K562 (cell line): ENCODE measurements around the gene ACBD6. TPM values are rescaled to one million over a fixed set of nuclear protein-coding genes. Genes with fewer than 3 reads are reported as not detected.

Source experiments
- ATAC-seq: fragments of 200-7000 bp; cut with Tn5 transposase; 3 replicates; pipeline ENCODE4 v1.9.1; 2020; ENCODE audit warnings: moderate library complexity
- BruUV-seq: library from RNA; stranded (reverse); fragments of 400-500 nt; replicated peaks from 2 replicates; lab custom pipeline; 2021; lab: Mats Ljungman, UMichigan
- CTCF ChIA-PET: fragments of 300-600 bp; formaldehyde crosslinking; extraction: SDS; loops from one replicate; lab custom pipeline; 2021; ENCODE audit warnings: low intra/inter-chr PET ratio; lab: Yijun Ruan, JAX
- POLR2A ChIA-PET: fragments of 300-600, 350-650 bp; sonication (Branson Sonifier 250); formaldehyde crosslinking; extraction: SDS; loops from one replicate; lab custom pipeline; 2021; ENCODE audit warnings: antibody characterized with exemption, inconsistent platforms; lab: Yijun Ruan, JAX
- DNase-seq, 4 experiments: peaks; one replicate each; pipeline versions ENCODE4 v3.0.0 to v3.0.0-alpha.2; 2011 to 2018; ENCODE audit warnings: low spot score in 3 of 4, mixed read lengths in 3 of 4; ENCODE audit errors: extremely low read depth in 1 of 4
- FAIRE-seq: peaks from 2 replicates; lab custom pipeline; 2011; peaks lifted over from hg19 to GRCh38; lab: Jason Lieb, UNC
- H2AFZ ChIP-seq: 2 replicates; pipeline ENCODE4 v1.6.0; 2011; ENCODE audit warnings: low read depth, low read length, control low read depth, inconsistent platforms
- H3K27ac ChIP-seq: fragments of 200-600 bp; 3 replicates; pipeline ENCODE4 v1.8.0; 2011; ENCODE audit warnings: low read depth, mild to moderate bottlenecking, control low read depth, inconsistent platforms, low read length, moderate library complexity, mixed read lengths; ENCODE audit errors: extremely low read depth
- H3K27me3 ChIP-seq, 2 experiments: fragments of 300-600 bp in 1 of 2; 2 replicates in 1 of 2; 3 replicates in 1 of 2; pipeline versions ENCODE4 v1.6.0 to v1.8.0; 2011; ENCODE audit warnings: inconsistent platforms in 2 of 2, low read length in 2 of 2, mild to moderate bottlenecking in 1 of 2, mixed read lengths in 1 of 2, moderate library complexity in 1 of 2; ENCODE audit not compliant: control insufficient read depth in 2 of 2, insufficient read depth in 2 of 2
- H3K36me3 ChIP-seq: fragments of 300-600 bp; 3 replicates; pipeline ENCODE4 v1.8.0; 2011; ENCODE audit warnings: mild to moderate bottlenecking, low read length, inconsistent platforms; ENCODE audit not compliant: control insufficient read depth, insufficient read depth
- H3K4me1 ChIP-seq, 2 experiments: fragments of 200-600 bp in 1 of 2; replicated peaks in 1 of 2; 2 replicates in 1 of 2; 3 replicates in 1 of 2; pipeline versions ENCODE4 v1.5.1 to v1.8.0; 2011; ENCODE audit warnings: inconsistent platforms in 2 of 2, low read length in 2 of 2, mild to moderate bottlenecking in 1 of 2, mixed read lengths in 1 of 2, moderate library complexity in 1 of 2; ENCODE audit not compliant: control insufficient read depth in 2 of 2, insufficient read depth in 2 of 2
- H3K4me2 ChIP-seq: 2 replicates; pipeline ENCODE4 v1.6.1; 2011; ENCODE audit warnings: low read length, control low read depth, inconsistent platforms, mixed read lengths; ENCODE audit not compliant: insufficient read depth
- H3K4me3 ChIP-seq: fragments of 200-600 bp; sonication (generic), shearing (Covaris generic); 2 replicates; pipeline ENCODE4 v1.5.1; 2016; ENCODE audit warnings: control low read depth, inconsistent platforms
- H3K79me2 ChIP-seq: fragments of 200-600 bp; 3 replicates; pipeline ENCODE4 v1.8.0; 2011; ENCODE audit warnings: low read length, inconsistent platforms; ENCODE audit not compliant: control insufficient read depth, insufficient read depth
- H3K9ac ChIP-seq, 2 experiments: 2 replicates each; pipeline versions ENCODE4 v1.6.0 to v1.6.1; 2011; ENCODE audit warnings: low read depth in 2 of 2, low read length in 2 of 2, control low read depth in 1 of 2, inconsistent platforms in 1 of 2, mild to moderate bottlenecking in 1 of 2, mixed read lengths in 1 of 2; ENCODE audit not compliant: insufficient read depth in 1 of 2
- H3K9me1 ChIP-seq: one replicate; pipeline ENCODE4 v1.6.0; 2011; ENCODE audit warnings: inconsistent platforms, mild to moderate bottlenecking, low read length, moderate library complexity; ENCODE audit not compliant: control insufficient read depth, insufficient read depth
- H3K9me3 ChIP-seq: replicated peaks from 2 replicates; pipeline ENCODE4 v1.5.1; 2011; ENCODE audit warnings: low read depth, low read length, inconsistent platforms; ENCODE audit not compliant: control insufficient read depth, insufficient read depth
- H4K20me1 ChIP-seq: replicated peaks from 2 replicates; pipeline ENCODE4 v1.6.1; 2011; ENCODE audit warnings: low read length, inconsistent platforms, mixed read lengths; ENCODE audit not compliant: control insufficient read depth, insufficient read depth
- BDP1 ChIP-seq: IDR thresholded peaks from 3 replicates; pipeline ENCODE4 v1.6.1; 2011; ENCODE audit not compliant: insufficient read length, insufficient read depth
- KLF10 ChIP-seq: fragments of 250-450 bp; sonication (Bioruptor Pico); IDR thresholded peaks from 2 replicates; pipeline ENCODE4 v1.6.1; 2021; ENCODE audit warnings: matching md5 sums
- MED1 ChIP-seq: sonication (generic); formaldehyde crosslinking; IDR thresholded peaks from 2 replicates; pipeline ENCODE4 v1.8.1; 2023; ENCODE audit warnings: missing genetic modification reagents, borderline replicate concordance
- SAFB ChIP-seq: fragments of 200-400 bp; formaldehyde crosslinking; IDR thresholded peaks from 2 replicates; pipeline ENCODE4 v1.6.1; 2017; ENCODE audit warnings: low read depth, low read length, borderline replicate concordance
- SIRT6 ChIP-seq: IDR thresholded peaks from one replicate; pipeline ENCODE4 v1.6.1; 2012; ENCODE audit warnings: low read depth, mild to moderate bottlenecking, control low read depth, inconsistent platforms, low read length, moderate library complexity
- SLC30A9 ChIP-seq: fragments of 250-450 bp; sonication (Bioruptor Pico); IDR thresholded peaks from 2 replicates; pipeline ENCODE4 v1.8.0; 2022; ENCODE audit warnings: mild to moderate bottlenecking, moderate library complexity
- SMAD1 ChIP-seq: fragments of 150-350 bp; IDR thresholded peaks from 2 replicates; pipeline ENCODE4 v1.6.1; 2014; ENCODE audit warnings: low read length, low read depth; ENCODE audit not compliant: partially characterized antibody
- TEAD2 ChIP-seq: fragments of 450-650 bp; IDR thresholded peaks from 2 replicates; pipeline ENCODE4 v1.6.1; 2016; ENCODE audit warnings: missing genetic modification characterization, control low read depth, missing compliant biosample characterization
- WGBS: fragments of 100-300 bp; shearing (Covaris generic); methylation state at CpG from one replicate; pipeline ENCODE4 v1.1.6; 2016; ENCODE audit warnings: low coverage, mixed read lengths; ENCODE audit not compliant: insufficient coverage; ENCODE audit errors: missing lambda C conversion rate; 5-methylcytosine and 5-hydroxymethylcytosine counted together
- in situ Hi-C: fragments of 300-500 bp; cut with MboI; formaldehyde crosslinking; loops from 4 replicates; pipeline ENCODE4 v1.15.0; 2018; ENCODE audit warnings: inconsistent platforms, mixed read lengths
- intact Hi-C: fragments of 100-400 bp; cut with micrococcal nuclease; formaldehyde crosslinking; loops from 2 replicates; pipeline ENCODE4 v1.14.2; 2022
- polyA plus RNA-seq, 8 experiments: library from polyadenylated mRNA; depleted of rRNA in 4 of 8; stranded (reverse) in 5 of 8; unstranded in 3 of 8; fragments of >200 nt; fragmentation: Nextera tagmentation in 2 of 8; fragmentation: Illumina TruSeq in 1 of 8; extraction: Ambion mirVana in 2 of 8; extraction: Trizol in 1 of 8; gene quantifications; 2 replicates each; pipeline versions ENCODE4 v1.2.1 to v1.2.3, GENCODE V29; 2011 to 2014; ENCODE audit warnings: inconsistent platforms in 1 of 8, missing spikeins in 1 of 8
- total RNA-seq, 7 experiments: library from RNA; depleted of rRNA in 6 of 7; stranded (reverse); fragments of >200 nt in 6 of 7; fragmentation: Illumina TruSeq in 2 of 7; extraction: Trizol in 2 of 7; gene quantifications; 2 replicates each; pipeline versions ENCODE4 v1.2.1 to v1.2.3, GENCODE V29; 2011 to 2021; ENCODE audit warnings: low replicate concordance in 1 of 7
- TF ChIP-seq, protein P1 (sequence below): fragments of 450-650 bp; IDR thresholded peaks from 2 replicates; pipeline ENCODE4 v1.6.1; 2018; ENCODE audit warnings: mild to moderate bottlenecking, low read depth; ENCODE audit not compliant: partially characterized antibody
- TF ChIP-seq, protein P2 (sequence below): sonication (generic); IDR thresholded peaks from 2 replicates; pipeline ENCODE4 v1.6.1; 2016
- TF ChIP-seq, protein P3 (sequence below): fragments of 250-450 bp; sonication (Bioruptor Pico); IDR thresholded peaks from 2 replicates; pipeline ENCODE4 v1.4.0; 2020

Gene ACBD6
- total and polyA plus RNA-seq, 9 of the 15 experiments (the other 6 are each of a cell fraction or from before 2014, with no cell fraction given): 16.9 to 107 (median 77.7) TPM

DNA sequence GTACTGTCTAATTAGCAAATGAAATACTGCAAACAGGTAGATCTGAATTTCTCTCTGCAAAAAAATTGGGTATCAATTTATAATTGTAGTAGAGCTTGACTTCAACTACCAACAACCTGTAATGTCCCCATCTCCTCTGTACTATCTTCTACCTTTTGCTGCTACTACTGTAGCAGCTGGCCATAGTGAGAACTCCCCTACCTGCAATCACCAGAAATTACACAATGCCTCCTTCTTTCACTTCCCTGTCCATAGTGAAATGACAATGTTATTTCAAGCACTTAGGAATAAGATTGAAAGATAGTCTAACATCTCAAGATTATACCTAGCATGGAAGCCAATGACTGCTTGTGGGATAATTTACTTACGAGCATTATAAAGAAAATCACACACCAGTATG, 100.4 kb downstream of the ACBD6 start:
- no peak for TF ChIP-seq SMAD1
- no peak for TF ChIP-seq SIRT6
- TF ChIP-seq, protein P1, sequence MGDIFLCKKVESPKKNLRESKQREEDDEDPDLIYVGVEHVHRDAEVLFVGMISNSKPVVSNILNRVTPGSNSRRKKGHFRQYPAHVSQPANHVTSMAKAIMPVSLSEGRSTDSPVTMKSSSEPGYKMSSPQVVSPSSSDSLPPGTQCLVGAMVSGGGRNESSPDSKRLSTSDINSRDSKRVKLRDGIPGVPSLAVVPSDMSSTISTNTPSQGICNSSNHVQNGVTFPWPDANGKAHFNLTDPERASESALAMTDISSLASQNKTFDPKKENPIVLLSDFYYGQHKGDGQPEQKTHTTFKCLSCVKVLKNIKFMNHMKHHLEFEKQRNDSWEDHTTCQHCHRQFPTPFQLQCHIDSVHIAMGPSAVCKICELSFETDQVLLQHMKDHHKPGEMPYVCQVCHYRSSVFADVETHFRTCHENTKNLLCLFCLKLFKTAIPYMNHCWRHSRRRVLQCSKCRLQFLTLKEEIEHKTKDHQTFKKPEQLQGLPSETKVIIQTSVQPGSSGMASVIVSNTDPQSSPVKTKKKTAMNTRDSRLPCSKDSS: no peak
- TF ChIP-seq MED1 (CRISPR knock-in tag): no peak
- TF ChIP-seq, protein P2, sequence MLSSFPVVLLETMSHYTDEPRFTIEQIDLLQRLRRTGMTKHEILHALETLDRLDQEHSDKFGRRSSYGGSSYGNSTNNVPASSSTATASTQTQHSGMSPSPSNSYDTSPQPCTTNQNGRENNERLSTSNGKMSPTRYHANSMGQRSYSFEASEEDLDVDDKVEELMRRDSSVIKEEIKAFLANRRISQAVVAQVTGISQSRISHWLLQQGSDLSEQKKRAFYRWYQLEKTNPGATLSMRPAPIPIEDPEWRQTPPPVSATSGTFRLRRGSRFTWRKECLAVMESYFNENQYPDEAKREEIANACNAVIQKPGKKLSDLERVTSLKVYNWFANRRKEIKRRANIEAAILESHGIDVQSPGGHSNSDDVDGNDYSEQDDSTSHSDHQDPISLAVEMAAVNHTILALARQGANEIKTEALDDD: no peak
- no peak for TF ChIP-seq TEAD2 (tag)
- no peak for TF ChIP-seq SLC30A9
- no peak for TF ChIP-seq SAFB
- TF ChIP-seq KLF10 (CRISPR knock-in tag): no peak
- TF ChIP-seq, protein P3, sequence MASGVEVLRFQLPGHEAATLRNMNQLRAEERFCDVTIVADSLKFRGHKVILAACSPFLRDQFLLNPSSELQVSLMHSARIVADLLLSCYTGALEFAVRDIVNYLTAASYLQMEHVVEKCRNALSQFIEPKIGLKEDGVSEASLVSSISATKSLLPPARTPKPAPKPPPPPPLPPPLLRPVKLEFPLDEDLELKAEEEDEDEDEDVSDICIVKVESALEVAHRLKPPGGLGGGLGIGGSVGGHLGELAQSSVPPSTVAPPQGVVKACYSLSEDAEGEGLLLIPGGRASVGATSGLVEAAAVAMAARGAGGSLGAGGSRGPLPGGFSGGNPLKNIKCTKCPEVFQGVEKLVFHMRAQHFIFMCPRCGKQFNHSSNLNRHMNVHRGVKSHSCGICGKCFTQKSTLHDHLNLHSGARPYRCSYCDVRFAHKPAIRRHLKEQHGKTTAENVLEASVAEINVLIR (CRISPR knock-in tag): no peak
- no peak for TF ChIP-seq BDP1
- FAIRE-seq (no peak), ATAC-seq (0 out of 3 replicates have a peak, but pooled peaks have one; percentile 38), DNase-seq (no peak)
- Histone ChIP-seq H3K79me2 (no peaks in the 10 kb centered on the region; the same call in 2 of the 3 replicates), H3K4me2 (no peak overlapping the region), H3K27me3 (no peaks in the 10 kb centered on the region), H3K9ac (no peak overlapping the region), H3K36me3 (peaks cover 6% of the 10 kb centered on the region; the same call in 1 of the 3 replicates), H3K4me3 (no peak overlapping the region), H3K4me1 (no peaks in the 10 kb centered on the region), H3K27ac (no peak overlapping the region), H2AFZ (no peak overlapping the region), H3K9me3 (no peaks in the 10 kb centered on the region), H3K9me1 (no peaks in the 10 kb centered on the region), H4K20me1 (no peaks in the 10 kb centered on the region)
- WGBS: 95% methylated on average over 1 of the region's 1 CpG
- intact Hi-C loops: no loop called here
- no TSS peak for BruUV-seq
- in situ Hi-C loops: no loop called here
- ChIA-PET CTCF (no interaction called here), POLR2A (interaction anchor here (0.6 kb wide), 1 partner anchor 906 kb away, joined by 3 read pairs; no protein-coding TSS in a partner anchor)
